ENCODE data around the gene MYO1H.

The MYO1H gene

GRCh38 chr12:109477963-109478315 lies 130.2 kb downstream of the MYO1H start:
- Histone ChIP-seq H3K27ac (peak overlapping the region; percentile 96), H3K9me3 (ENCODE audit: control insufficient read depth, low read length) (no peaks in the 10 kb centered on the region), H3K4me3 (ENCODE audit: low read depth, low read length) (peak overlapping the region; percentile 98), H3K79me2 (peaks cover 42% of the 10 kb centered on the region), H3K4me2 (ENCODE audit: low read length) (peak overlapping the region; percentile 99), H2AFZ (peak overlapping the region; percentile 99), H3K9ac (peak overlapping the region; percentile 88), H3K27me3 (ENCODE audit: control insufficient read depth, insufficient read depth, low read length) (no peaks in the 10 kb centered on the region), H3K4me1 (peaks cover 9% of the 10 kb centered on the region), H3K36me3 (ENCODE audit: control insufficient read depth, insufficient read depth, low read length) (no peaks in the 10 kb centered on the region)
- TF ChIP-seq CTCF (IDR thresholded peaks at IDR 0.05) = no peak

- TF ChIP-seq CTCF (IDR thresholded peaks at IDR 0.05) = no peak
- H3K27me3 ChIP-seq (ENCODE audit: control insufficient read depth, insufficient read depth, low read length) = no peaks in the 10 kb centered on the region
- no peaks in the 10 kb centered on the region for H3K36me3 ChIP-seq (ENCODE audit: control insufficient read depth, insufficient read depth, low read length)
These were observed 132.1 kb downstream of the MYO1H start for GRCh38 chr12:109479761-109480160.

GRCh38 chr12:109480356-109480755 lies 132.7 kb downstream of the MYO1H start:
- no peak for TF ChIP-seq CTCF (IDR thresholded peaks at IDR 0.05)
- H2AFZ ChIP-seq = no peak overlapping the region
- H3K79me2 ChIP-seq = peaks cover 32% of the 10 kb centered on the region
- no peak overlapping the region for H3K4me2 ChIP-seq (ENCODE audit: low read length)
- H3K4me1 ChIP-seq = peaks cover 9% of the 10 kb centered on the region
- H3K27me3 ChIP-seq (ENCODE audit: control insufficient read depth, insufficient read depth, low read length) = no peaks in the 10 kb centered on the region
- H3K4me3 ChIP-seq (ENCODE audit: low read depth, low read length) = no peak overlapping the region
- no peaks in the 10 kb centered on the region for H3K36me3 ChIP-seq (ENCODE audit: control insufficient read depth, insufficient read depth, low read length)
- H3K27ac ChIP-seq = no peak overlapping the region
- H3K9me3 ChIP-seq (ENCODE audit: control insufficient read depth, low read length) = no peaks in the 10 kb centered on the region
- H3K9ac ChIP-seq = no peak overlapping the region

More at GRCh38 chr12:109479761-109480160, 132.1 kb downstream of the MYO1H start:
- Histone ChIP-seq H3K4me2 (ENCODE audit: low read length) (no peak overlapping the region), H3K79me2 (peaks cover 34% of the 10 kb centered on the region), H3K4me3 (ENCODE audit: low read depth, low read length) (no peak overlapping the region), H3K27ac (no peak overlapping the region), H3K4me1 (peaks cover 9% of the 10 kb centered on the region), H3K9ac (no peak overlapping the region), H2AFZ (no peak overlapping the region), H3K9me3 (ENCODE audit: control insufficient read depth, low read length) (no peaks in the 10 kb centered on the region)

- Histone ChIP-seq H3K4me1 (peaks cover 4% of the 10 kb centered on the region), H3K9me3 (ENCODE audit: control insufficient read depth, low read length) (no peaks in the 10 kb centered on the region), H3K27ac (no peak overlapping the region), H3K9ac (no peak overlapping the region), H3K4me2 (ENCODE audit: low read length) (no peak overlapping the region), H2AFZ (no peak overlapping the region), H3K36me3 (ENCODE audit: control insufficient read depth, insufficient read depth, low read length) (no peaks in the 10 kb centered on the region), H3K27me3 (ENCODE audit: control insufficient read depth, insufficient read depth, low read length) (no peaks in the 10 kb centered on the region), H3K79me2 (peaks cover 20% of the 10 kb centered on the region), H3K4me3 (ENCODE audit: low read depth, low read length) (no peak overlapping the region)
- TF ChIP-seq CTCF (IDR thresholded peaks at IDR 0.05) = no peak
These were observed 134.2 kb downstream of the MYO1H start for GRCh38 chr12:109481863-109482262.

- Histone ChIP-seq H3K27me3 (ENCODE audit: control insufficient read depth, insufficient read depth, low read length) (no peaks in the 10 kb centered on the region), H3K36me3 (ENCODE audit: control insufficient read depth, insufficient read depth, low read length) (no peaks in the 10 kb centered on the region)
These were observed 134.8 kb downstream of the MYO1H start for GRCh38 chr12:109482491-109482890.

More at GRCh38 chr12:109482491-109482890, 134.8 kb downstream of the MYO1H start:
- no peak overlapping the region for H3K9ac ChIP-seq
- no peak overlapping the region for H3K27ac ChIP-seq
- H3K9me3 ChIP-seq (ENCODE audit: control insufficient read depth, low read length) = no peaks in the 10 kb centered on the region
- H3K4me2 ChIP-seq (ENCODE audit: low read length) = no peak overlapping the region
- TF ChIP-seq CTCF (IDR thresholded peaks at IDR 0.05) = no peak
- H3K4me3 ChIP-seq (ENCODE audit: low read depth, low read length) = no peak overlapping the region
- H3K79me2 ChIP-seq = peaks cover 14% of the 10 kb centered on the region
- H2AFZ ChIP-seq = no peak overlapping the region
- H3K4me1 ChIP-seq = peaks cover 4% of the 10 kb centered on the region

Measured in parathyroid adenoma (tissue), 2 donors.